HepG2 (cell line): Measurements from ENCODE around the gene GDA. TPM values are rescaled to one million over a fixed set of nuclear protein-coding genes. Genes with fewer than 3 reads are reported as not detected.

ENCODE experiments used
- AFF4 ChIP-seq: sonication (generic); formaldehyde crosslinking; IDR thresholded peaks from 2 replicates; pipeline ENCODE4 v1.4.0; 2020; ENCODE audit warnings: missing genetic modification reagents
- DBP ChIP-seq: sonication (generic); formaldehyde crosslinking; IDR thresholded peaks from 2 replicates; pipeline ENCODE4 v1.4.0; 2020; ENCODE audit warnings: missing genetic modification reagents; ENCODE audit errors: not compliant biosample characterization
- GATAD2A ChIP-seq: IDR thresholded peaks from 2 replicates; pipeline ENCODE4 v1.6.1; 2016
- KAT8 ChIP-seq: IDR thresholded peaks from 2 replicates; pipeline ENCODE4 v1.6.1; 2016; ENCODE audit warnings: missing genetic modification reagents, missing compliant biosample characterization
- MLX ChIP-seq: IDR thresholded peaks from 2 replicates; pipeline ENCODE4 v1.6.1; 2016
- NFIB ChIP-seq: sonication (generic); formaldehyde crosslinking; IDR thresholded peaks from 2 replicates; pipeline ENCODE4 v1.9.0; 2021; ENCODE audit warnings: missing genetic modification reagents, mild to moderate bottlenecking, borderline replicate concordance
- PAXIP1 ChIP-seq: sonication (generic); formaldehyde crosslinking; conservative IDR thresholded peaks from 2 replicates; pipeline ENCODE4 v1.4.0; 2020; ENCODE audit warnings: mild to moderate bottlenecking, missing genetic modification reagents, moderate library complexity
- ZFX ChIP-seq: sonication (generic); formaldehyde crosslinking; IDR thresholded peaks from 2 replicates; pipeline ENCODE4 v1.4.0; 2020; ENCODE audit warnings: mild to moderate bottlenecking, low read depth, missing genetic modification reagents, moderate library complexity
- ZNF281 ChIP-seq: sonication (generic); formaldehyde crosslinking; IDR thresholded peaks from 2 replicates; pipeline ENCODE4 v1.4.0; 2020; ENCODE audit warnings: missing genetic modification reagents, borderline replicate concordance
- ZNF512 ChIP-seq: sonication (generic); formaldehyde crosslinking; IDR thresholded peaks from 2 replicates; pipeline ENCODE4 v1.4.0; 2020; ENCODE audit warnings: mild to moderate bottlenecking, missing genetic modification reagents
- ZNF709 ChIP-seq: sonication (generic); formaldehyde crosslinking; IDR thresholded peaks from 2 replicates; pipeline ENCODE4 v1.5.0; 2020; ENCODE audit warnings: mild to moderate bottlenecking, missing genetic modification reagents
- ZNF770 ChIP-seq: sonication (generic); formaldehyde crosslinking; IDR thresholded peaks from 2 replicates; pipeline ENCODE4 v1.5.0; 2020; ENCODE audit warnings: mild to moderate bottlenecking, missing genetic modification reagents
- ZNF878 ChIP-seq: sonication (generic); formaldehyde crosslinking; IDR thresholded peaks from 2 replicates; pipeline ENCODE4 v1.8.1; 2023; ENCODE audit warnings: mild to moderate bottlenecking, missing genetic modification reagents, moderate library complexity
- polyA plus RNA-seq, 8 experiments: library from polyadenylated mRNA; depleted of rRNA in 3 of 8; stranded (reverse) in 7 of 8; unstranded in 1 of 8; fragments of >200 nt; fragmentation: Illumina TruSeq in 4 of 8; extraction: Trizol in 4 of 8; gene quantifications; 2 replicates each; pipeline versions ENCODE4 v1.2.1 to v1.2.3, GENCODE V29; 2011 to 2016; ENCODE audit warnings: low read depth in 4 of 8, missing spikeins in 1 of 8, mixed read lengths in 1 of 8; ENCODE audit not compliant: insufficient read depth in 1 of 8
- total RNA-seq, 5 experiments: library from RNA; depleted of rRNA; stranded (reverse); fragments of >200 nt; fragmentation: Illumina TruSeq; extraction: Trizol; gene quantifications; 2 replicates each; pipeline ENCODE4 v1.2.3, GENCODE V29; 2016; ENCODE audit warnings: low read depth in 1 of 5

The GDA gene
- total and polyA plus RNA-seq, 2 of the 13 experiments (the other 11 are each of a cell fraction or from before 2014, with no cell fraction given), result 0.15 to 0.99 TPM

GRCh38 chr9:72263572-72263971 lies 114.3 kb downstream of the GDA start (continued):
- TF ChIP-seq ZNF281 (CRISPR knock-in tag) (peak; percentile 81), KAT8 (CRISPR knock-in tag) (no peak), GATAD2A (CRISPR knock-in tag) (peak; percentile 43; the same call in 1 of the 2 replicates), ZNF709 (CRISPR knock-in tag) (no peak), DBP (CRISPR knock-in tag) (no peak), MLX (CRISPR knock-in tag) (0 out of 2 replicates have a peak, but pooled peaks have one; percentile 41), ZNF878 (CRISPR knock-in tag) (no peak), NFIB (CRISPR knock-in tag) (no peak), AFF4 (CRISPR knock-in tag) (no peak), PAXIP1 (peak; percentile 52), ZNF512 (CRISPR knock-in tag) (no peak), ZNF770 (no peak), ZFX (no peak)
